Activated CD8-positive, alpha-beta T cell treated with anti-CD3 and anti-CD28 coated beads for 36 hours (primary cell): Measurements from ENCODE around the gene CA6. TPM values are rescaled to one million over a fixed set of nuclear protein-coding genes. Genes with fewer than 3 reads are reported as not detected.
A peak's percentile ranks its signal among the peaks of the same experiment; 100 is the strongest.

Source experiments
- ATAC-seq: fragments of 200-7000 bp; cut with Tn5 transposase; one replicate; pipeline ENCODE4 v1.10.0; 2021; ENCODE audit warnings: mild to moderate bottlenecking, moderate library complexity
- CTCF ChIA-PET: fragments of 350-600 bp; sonication (Branson Sonifier 250); formaldehyde crosslinking; loops from one replicate; lab custom pipeline; 2021; ENCODE audit warnings: antibody characterized with exemption; lab: Charles Lee
- POLR2A ChIA-PET: fragments of 350-600 bp; sonication (Branson Sonifier 250); formaldehyde crosslinking; loops from one replicate; lab custom pipeline; 2021; ENCODE audit warnings: antibody characterized with exemption; lab: Charles Lee
- DNase-seq: peaks from one replicate; pipeline ENCODE4 v3.0.0-alpha.2; 2020
- H3K27ac Mint-ChIP-seq: one replicate; pipeline ENCODE4 v1.8.0; 2021; ENCODE audit warnings: mild to moderate bottlenecking, mixed read lengths
- H3K27me3 Mint-ChIP-seq: one replicate; pipeline ENCODE4 v1.8.0; 2021; ENCODE audit warnings: mixed read lengths
- H3K36me3 Mint-ChIP-seq: one replicate; pipeline ENCODE4 v1.8.0; 2021; ENCODE audit warnings: low read depth, mixed read lengths
- H3K4me1 Mint-ChIP-seq: one replicate; pipeline ENCODE4 v1.8.0; 2021; ENCODE audit warnings: low read depth, mixed read lengths
- H3K4me3 Mint-ChIP-seq: one replicate; pipeline ENCODE4 v1.8.0; 2021; ENCODE audit warnings: mild to moderate bottlenecking, moderate library complexity, mixed read lengths
- H3K9me3 Mint-ChIP-seq: one replicate; pipeline ENCODE4 v1.8.0; 2021; ENCODE audit warnings: mixed read lengths
- intact Hi-C: fragments of 100-400 bp; cut with micrococcal nuclease; formaldehyde crosslinking; loops from one replicate; pipeline ENCODE4 v1.10.0; 2022
- total RNA-seq, 2 experiments: library from RNA; stranded (reverse); gene quantifications; one replicate each; pipeline ENCODE4 v1.2.3, GENCODE V29; 2021
- TF ChIP-seq, protein P1 (sequence below): fragments of 200-600 bp; IDR thresholded peaks from one replicate; pipeline ENCODE4 v1.8.0; 2022; ENCODE audit warnings: antibody characterized with exemption, mild to moderate bottlenecking

The CA6 gene
- total RNA-seq, 2 experiments from 2014 or later = 3.5 to 3.9 TPM

DNA sequence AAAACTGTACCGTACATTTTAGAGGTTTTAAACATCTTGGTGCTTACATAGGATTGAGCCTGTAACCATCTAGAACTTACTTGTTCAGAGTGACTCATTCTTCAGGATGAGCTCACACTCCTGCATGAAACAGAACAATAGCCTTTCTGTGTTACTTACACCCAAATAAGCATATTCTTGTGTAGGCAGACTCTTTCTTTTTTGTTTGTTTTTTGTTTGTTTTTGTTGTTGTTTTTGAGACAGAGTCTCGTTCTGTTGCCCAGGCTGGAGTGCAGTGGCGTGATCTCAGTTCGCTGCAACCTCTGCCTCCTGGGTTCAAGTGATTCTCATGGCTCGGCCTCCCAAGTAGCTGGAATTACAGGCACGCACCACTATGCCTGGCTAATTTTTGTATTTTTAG lies 3.8 kb upstream of the CA6 start:
- POLR2A ChIA-PET = interaction anchor here (0.9 to 12.0 kb wide), 5 partner anchors 9 to 64 kb away, joined by 4 to 99 read pairs (median 8); partner anchors contain the start of gene ENO1
- H3K4me1 Mint-ChIP-seq = peaks cover 89% of the 10 kb centered on the region
- ATAC-seq = peak; percentile 54

DNA sequence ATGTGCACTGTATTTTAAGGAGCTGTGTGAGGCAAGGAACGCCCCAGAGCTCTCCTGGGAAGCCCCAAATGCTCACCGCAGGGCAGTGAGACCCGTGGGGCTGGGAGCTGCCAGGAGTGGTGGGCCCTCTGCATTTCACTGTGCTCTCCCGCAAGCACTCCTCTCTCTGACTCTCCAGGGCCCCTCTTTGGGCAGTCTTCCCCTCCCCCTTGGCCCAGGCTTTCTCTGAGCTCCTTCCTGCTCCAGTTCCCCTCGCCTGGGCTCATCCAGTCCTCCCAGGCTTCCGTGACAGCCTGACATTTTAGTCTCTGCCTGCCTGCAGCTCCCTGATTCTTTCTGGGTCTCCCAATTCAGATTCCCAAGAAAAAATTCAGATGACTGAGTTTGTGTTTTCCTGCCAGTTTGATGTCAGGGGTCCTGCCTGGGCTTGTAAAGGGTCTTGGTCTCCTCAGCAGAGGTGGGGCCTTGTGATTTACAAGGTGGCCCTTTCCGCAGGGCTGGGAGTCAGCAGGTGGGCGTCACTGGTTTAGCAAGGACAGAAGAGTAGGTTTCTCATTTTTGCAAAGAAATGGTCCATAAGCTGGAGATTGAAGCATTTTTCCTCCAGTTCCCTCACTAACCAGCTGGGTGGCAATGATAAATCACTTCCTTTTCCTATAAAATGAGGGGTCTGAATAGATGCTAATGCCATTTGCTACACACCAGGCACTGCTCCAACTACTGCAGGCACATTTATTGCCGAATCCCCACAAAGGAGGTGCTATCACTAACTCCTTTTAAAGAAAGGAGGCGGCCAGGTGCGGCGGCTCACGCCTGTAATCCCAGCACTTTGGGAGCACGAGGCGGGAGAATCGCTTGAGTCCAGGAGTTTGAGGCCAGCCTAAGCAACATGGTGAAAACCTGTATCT lies 1.9 kb upstream of the CA6 start:
- DNase-seq (no peak), ATAC-seq (no peak)
- Mint-ChIP-seq H3K36me3 (peaks cover 30% of the 10 kb centered on the region), H3K27ac (peak overlapping the region; percentile 98), H3K4me1 (peaks cover 90% of the 10 kb centered on the region), H3K4me3 (peak overlapping the region; percentile 56), H3K27me3 (no peaks in the 10 kb centered on the region), H3K9me3 (no peaks in the 10 kb centered on the region)
- TF ChIP-seq, protein P1, sequence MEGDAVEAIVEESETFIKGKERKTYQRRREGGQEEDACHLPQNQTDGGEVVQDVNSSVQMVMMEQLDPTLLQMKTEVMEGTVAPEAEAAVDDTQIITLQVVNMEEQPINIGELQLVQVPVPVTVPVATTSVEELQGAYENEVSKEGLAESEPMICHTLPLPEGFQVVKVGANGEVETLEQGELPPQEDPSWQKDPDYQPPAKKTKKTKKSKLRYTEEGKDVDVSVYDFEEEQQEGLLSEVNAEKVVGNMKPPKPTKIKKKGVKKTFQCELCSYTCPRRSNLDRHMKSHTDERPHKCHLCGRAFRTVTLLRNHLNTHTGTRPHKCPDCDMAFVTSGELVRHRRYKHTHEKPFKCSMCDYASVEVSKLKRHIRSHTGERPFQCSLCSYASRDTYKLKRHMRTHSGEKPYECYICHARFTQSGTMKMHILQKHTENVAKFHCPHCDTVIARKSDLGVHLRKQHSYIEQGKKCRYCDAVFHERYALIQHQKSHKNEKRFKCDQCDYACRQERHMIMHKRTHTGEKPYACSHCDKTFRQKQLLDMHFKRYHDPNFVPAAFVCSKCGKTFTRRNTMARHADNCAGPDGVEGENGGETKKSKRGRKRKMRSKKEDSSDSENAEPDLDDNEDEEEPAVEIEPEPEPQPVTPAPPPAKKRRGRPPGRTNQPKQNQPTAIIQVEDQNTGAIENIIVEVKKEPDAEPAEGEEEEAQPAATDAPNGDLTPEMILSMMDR = no peak
- intact Hi-C loops = no loop called here
- ChIA-PET CTCF (interaction anchor here (0.9 to 9.9 kb wide), 6 partner anchors 21 to 61 kb away, joined by 3 to 74 read pairs (median 5); no protein-coding TSS in a partner anchor), POLR2A (interaction anchor here (0.6 to 12.0 kb wide), 9 partner anchors 9 to 28 kb away, joined by 3 to 99 read pairs (median 4); no protein-coding TSS in a partner anchor)

More for the DNA sequence above, 3.8 kb upstream of the CA6 start:
- peaks cover 20% of the 10 kb centered on the region for H3K36me3 Mint-ChIP-seq
- H3K27me3 Mint-ChIP-seq = no peaks in the 10 kb centered on the region
- DNase-seq = no peak
- no peak overlapping the region for H3K4me3 Mint-ChIP-seq
- H3K27ac Mint-ChIP-seq = peak overlapping the region; percentile 98
- intact Hi-C loops = no loop called here
- CTCF ChIA-PET = interaction anchor here (0.7 to 9.9 kb wide), 8 partner anchors 10 to 63 kb away, joined by 3 to 74 read pairs (median 4); no protein-coding TSS in a partner anchor
- TF ChIP-seq, protein P1 = no peak
- H3K9me3 Mint-ChIP-seq = no peaks in the 10 kb centered on the region

DNA sequence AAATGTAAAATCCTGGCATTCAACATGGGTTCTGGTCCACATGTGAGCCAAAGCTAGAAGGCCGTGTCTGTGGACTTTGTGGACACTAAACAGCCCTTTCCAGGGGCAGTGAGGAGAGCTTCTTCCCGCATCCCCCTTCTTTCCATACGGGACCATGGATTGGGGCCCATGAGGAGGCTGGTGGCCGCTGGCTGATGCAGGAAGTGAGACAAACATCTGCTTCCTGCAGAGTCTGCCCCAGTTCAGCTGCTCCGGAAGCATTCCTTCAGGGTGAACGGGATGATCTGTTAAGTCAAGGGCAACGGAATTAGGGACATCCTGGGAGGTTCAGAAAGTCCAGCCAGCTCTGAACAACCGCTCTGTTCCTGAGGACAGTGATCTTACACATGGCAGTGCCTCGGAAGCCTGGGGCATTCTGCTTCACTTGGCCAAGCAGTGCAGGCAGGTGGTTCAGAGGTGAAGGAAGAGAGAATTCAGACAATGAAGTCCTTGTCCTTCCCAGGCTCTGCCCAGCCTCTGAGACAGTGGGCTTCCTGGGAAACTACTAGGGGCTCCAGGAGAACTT lies 1.5 kb downstream of the CA6 start:
- H3K4me3 Mint-ChIP-seq = peak overlapping the region; percentile 50
- intact Hi-C loops = no loop called here
- POLR2A ChIA-PET = interaction anchor here (0.8 to 5.3 kb wide), 10 partner anchors 10 to 70 kb away, joined by 3 to 48 read pairs (median 9); partner anchors contain the start of gene ENO1

GRCh38 chr1:8950309-8950708 lies 4.6 kb downstream of the CA6 start:
- ChIA-PET CTCF (interaction anchor here (0.8 kb wide), 1 partner anchor 13 kb away, joined by 4 read pairs; no protein-coding TSS in a partner anchor), POLR2A (interaction anchor here (1.5 kb wide), 1 partner anchor 13 kb away, joined by 6 read pairs; no protein-coding TSS in a partner anchor)
- H3K4me3 Mint-ChIP-seq = no peak overlapping the region
- DNase-seq (no peak), ATAC-seq (no peak)
- peak overlapping the region; percentile 75 for H3K27ac Mint-ChIP-seq
- H3K9me3 Mint-ChIP-seq = peaks cover 1% of the 10 kb centered on the region
- intact Hi-C loops = no loop called here
- TF ChIP-seq, protein P1 = no peak
- H3K36me3 Mint-ChIP-seq = peaks cover 34% of the 10 kb centered on the region
- H3K27me3 Mint-ChIP-seq = no peaks in the 10 kb centered on the region
- H3K4me1 Mint-ChIP-seq = peaks cover 55% of the 10 kb centered on the region

More for the DNA sequence above, 1.5 kb downstream of the CA6 start:
- DNase-seq = no peak
- peaks cover 24% of the 10 kb centered on the region for H3K36me3 Mint-ChIP-seq
- no peaks in the 10 kb centered on the region for H3K9me3 Mint-ChIP-seq
- CTCF ChIA-PET = interaction anchor here (1.1 to 9.9 kb wide), 6 partner anchors 12 to 80 kb away, joined by 3 to 74 read pairs (median 6); no protein-coding TSS in a partner anchor
- H3K4me1 Mint-ChIP-seq = peaks cover 76% of the 10 kb centered on the region
- H3K27ac Mint-ChIP-seq = peak overlapping the region; percentile 98
- TF ChIP-seq, protein P1 = no peak
- H3K27me3 Mint-ChIP-seq = no peaks in the 10 kb centered on the region
- peak; percentile 9 for ATAC-seq
